Measurements from ENCODE around the gene HEATR3. TPM values are rescaled to one million over a fixed set of nuclear protein-coding genes. Genes with fewer than 3 reads are reported as not detected.

Gene HEATR3
- total RNA-seq, 2 donors from 2014 or later, result 5.6 to 11.7 TPM

DNA sequence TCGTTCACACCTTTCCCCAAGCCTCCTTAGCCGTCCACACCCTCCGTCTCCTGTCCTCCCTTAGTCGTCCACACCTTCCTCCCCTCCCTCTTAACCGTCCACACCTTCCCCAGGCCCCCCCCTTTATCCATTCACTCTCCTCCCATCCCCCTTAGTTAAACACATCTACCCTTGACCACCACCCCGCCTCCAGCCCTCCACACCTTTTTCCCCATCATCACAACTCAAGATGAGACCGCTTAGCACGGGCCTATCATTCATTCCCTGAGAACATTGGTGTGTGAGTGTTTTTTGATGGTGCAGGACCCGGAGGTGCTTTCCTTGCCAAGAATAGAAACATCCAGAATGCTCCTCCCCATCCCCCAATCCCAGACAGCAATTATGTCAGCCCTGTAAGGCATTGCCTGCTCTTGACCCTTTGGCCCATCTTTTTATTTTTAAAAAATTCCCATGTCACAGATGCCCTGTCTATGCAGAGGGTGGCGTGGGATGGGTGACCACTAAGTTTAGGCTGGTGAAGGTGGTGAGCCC is 88.7 kb downstream of the HEATR3 start:
- DNase-seq (ENCODE audit: low spot score), result peak; percentile 54
- TF ChIP-seq, protein P1, sequence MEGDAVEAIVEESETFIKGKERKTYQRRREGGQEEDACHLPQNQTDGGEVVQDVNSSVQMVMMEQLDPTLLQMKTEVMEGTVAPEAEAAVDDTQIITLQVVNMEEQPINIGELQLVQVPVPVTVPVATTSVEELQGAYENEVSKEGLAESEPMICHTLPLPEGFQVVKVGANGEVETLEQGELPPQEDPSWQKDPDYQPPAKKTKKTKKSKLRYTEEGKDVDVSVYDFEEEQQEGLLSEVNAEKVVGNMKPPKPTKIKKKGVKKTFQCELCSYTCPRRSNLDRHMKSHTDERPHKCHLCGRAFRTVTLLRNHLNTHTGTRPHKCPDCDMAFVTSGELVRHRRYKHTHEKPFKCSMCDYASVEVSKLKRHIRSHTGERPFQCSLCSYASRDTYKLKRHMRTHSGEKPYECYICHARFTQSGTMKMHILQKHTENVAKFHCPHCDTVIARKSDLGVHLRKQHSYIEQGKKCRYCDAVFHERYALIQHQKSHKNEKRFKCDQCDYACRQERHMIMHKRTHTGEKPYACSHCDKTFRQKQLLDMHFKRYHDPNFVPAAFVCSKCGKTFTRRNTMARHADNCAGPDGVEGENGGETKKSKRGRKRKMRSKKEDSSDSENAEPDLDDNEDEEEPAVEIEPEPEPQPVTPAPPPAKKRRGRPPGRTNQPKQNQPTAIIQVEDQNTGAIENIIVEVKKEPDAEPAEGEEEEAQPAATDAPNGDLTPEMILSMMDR (IDR thresholded peaks at IDR 0.05), result no peak
- Histone ChIP-seq H3K27ac (peak overlapping the region; percentile 81 to 95), H3K36me3 (no peaks in the 10 kb centered on the region), H3K4me1 (peaks cover 0 to 47% of the 10 kb centered on the region in 2 donors), H3K4me3 (peak overlapping the region; percentile 86 to 97), H3K9me3 (no peaks in the 10 kb centered on the region), H3K27me3 (no peaks in the 10 kb centered on the region)

DNA sequence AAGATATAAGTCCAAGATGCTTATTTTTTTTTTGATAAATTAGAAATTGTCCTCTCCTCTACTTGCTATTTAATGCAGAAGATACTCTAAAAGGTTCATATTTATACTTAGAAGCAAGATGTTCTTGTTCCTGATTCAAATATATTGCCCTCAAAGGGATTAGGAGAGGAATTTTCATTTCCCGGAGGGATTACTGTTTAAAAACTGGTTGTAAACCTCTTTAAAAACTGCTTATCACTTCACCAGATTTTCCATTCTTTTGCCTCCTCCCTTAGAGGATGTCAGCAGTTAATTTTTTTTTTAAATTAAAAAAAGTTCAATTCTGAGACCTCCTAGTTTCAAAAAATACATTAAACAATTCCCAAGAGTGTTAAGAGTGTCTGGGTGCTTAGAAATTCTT is 90.2 kb downstream of the HEATR3 start:
- H3K4me1 ChIP-seq, result peaks cover 0 to 52% of the 10 kb centered on the region in 2 donors
- DNase-seq (ENCODE audit: low spot score), result no peak
- H3K36me3 ChIP-seq, result no peaks in the 10 kb centered on the region
- H3K27me3 ChIP-seq, result no peaks in the 10 kb centered on the region
- peak overlapping the region in 1 of 2 donors; percentile 86 for H3K4me3 ChIP-seq
- no peak overlapping the region for H3K27ac ChIP-seq
- H3K9me3 ChIP-seq, result no peaks in the 10 kb centered on the region
- TF ChIP-seq, protein P1 (IDR thresholded peaks at IDR 0.05), result no peak

Other genes with a start within 250 kb of the HEATR3 start
- gene ZNF423, start 209.9 kb upstream of the HEATR3 start, total RNA-seq, result 10 to 100 TPM in 1 of 2 donors, 1 to 10 TPM in 1; 8.5 to 10.7 TPM
- gene CNEP1R1, start 40.7 kb upstream of the HEATR3 start, total RNA-seq, result 10 to 100 TPM; 11.6 to 13.3 TPM
- gene TENT4B, start 87.3 kb downstream of the HEATR3 start, total RNA-seq, result 1 to 10 TPM; 5.0 to 6.1 TPM
- gene ADCY7, start 200.6 kb downstream of the HEATR3 start, total RNA-seq, result 10 to 100 TPM in 1 of 2 donors, 1 to 10 TPM in 1; 8.5 to 17.1 TPM